ENCODE results near the gene ZNF385C.

DNA sequence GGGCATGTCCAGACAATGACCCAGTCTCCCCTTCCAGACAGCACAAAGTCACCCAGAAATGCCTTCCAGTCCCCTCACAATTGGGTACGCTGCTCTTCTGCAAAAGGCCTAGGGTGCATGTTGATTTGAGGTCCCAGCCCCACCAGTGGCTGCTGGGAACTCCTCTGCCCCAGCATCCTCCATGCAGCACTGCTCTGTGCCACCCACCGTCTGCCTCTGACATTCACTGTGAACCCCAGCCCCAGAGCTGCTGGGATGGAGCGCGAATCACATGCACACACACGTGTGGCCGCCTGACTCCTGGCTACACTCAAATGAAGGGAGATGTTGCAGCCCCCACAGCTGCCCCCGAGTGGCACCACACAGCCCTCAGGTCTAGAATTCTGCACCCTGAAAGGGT lies 46.6 kb downstream of the ZNF385C start:
- TF ChIP-seq POLR2A (IDR thresholded peaks at IDR 0.05; ENCODE audit: low read depth, low read length) = no peak
- no peak for TF ChIP-seq POLR2AphosphoS5 (IDR thresholded peaks at IDR 0.05; ENCODE audit: low read depth, low read length)

Measured in GM12891 (cell line).